Measurements from ENCODE around the gene RTTN.

The RTTN gene

DNA sequence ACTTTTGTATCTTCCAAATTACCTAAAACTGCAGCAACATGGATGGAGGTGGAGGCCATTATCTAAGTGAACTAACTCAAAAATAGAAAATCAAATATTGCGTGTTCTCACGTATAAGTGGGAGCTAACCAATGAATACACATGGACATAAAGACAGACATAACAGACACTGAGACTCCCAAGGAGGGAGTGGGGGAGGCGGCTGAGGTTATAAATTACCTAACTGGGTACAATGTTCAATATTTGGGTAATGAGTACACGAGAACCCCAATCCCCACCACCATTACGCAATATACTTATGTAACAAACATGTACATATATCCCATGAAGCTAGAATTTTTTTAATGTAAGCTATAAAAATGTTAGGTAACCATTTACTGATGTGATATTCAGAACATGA lies 119.8 kb downstream of the RTTN start:
- Histone ChIP-seq H3K4me1 (ENCODE audit: insufficient read depth, low read length) (no peaks in the 10 kb centered on the region), H3K27ac (ENCODE audit: low read length) (no peak overlapping the region), H3K9ac (ENCODE audit: low read depth, low read length) (no peak overlapping the region), H3K9me3 (ENCODE audit: insufficient read depth, low read length, severe bottlenecking) (no peaks in the 10 kb centered on the region), H2AFZ (ENCODE audit: low read depth, low read length) (no peak overlapping the region), H3K4me3 (ENCODE audit: low read depth in 1 of 2, low read length in 2 of 2) (no peak overlapping the region), H3K27me3 (ENCODE audit: insufficient read depth, low read length, poor library complexity) (no peaks in the 10 kb centered on the region), H3K36me3 (ENCODE audit: insufficient read depth, low read length) (peaks cover 61% of the 10 kb centered on the region; the same call in 1 of the 2 replicates), H3K79me2 (ENCODE audit: insufficient read depth, low read length) (no peaks in the 10 kb centered on the region), H4K20me1 (ENCODE audit: insufficient read depth, low read length) (no peaks in the 10 kb centered on the region), H3K4me2 (ENCODE audit: insufficient read depth, low read length) (no peak overlapping the region)
- DNase-seq = no peak
- ATAC-seq (ENCODE audit: insufficient read depth, low read depth) = no peak
- TF ChIP-seq EZH2 (IDR thresholded peaks at IDR 0.05; ENCODE audit: borderline replicate concordance, low read depth, low read length, severe bottlenecking) = no peak
- TF ChIP-seq, protein P1, sequence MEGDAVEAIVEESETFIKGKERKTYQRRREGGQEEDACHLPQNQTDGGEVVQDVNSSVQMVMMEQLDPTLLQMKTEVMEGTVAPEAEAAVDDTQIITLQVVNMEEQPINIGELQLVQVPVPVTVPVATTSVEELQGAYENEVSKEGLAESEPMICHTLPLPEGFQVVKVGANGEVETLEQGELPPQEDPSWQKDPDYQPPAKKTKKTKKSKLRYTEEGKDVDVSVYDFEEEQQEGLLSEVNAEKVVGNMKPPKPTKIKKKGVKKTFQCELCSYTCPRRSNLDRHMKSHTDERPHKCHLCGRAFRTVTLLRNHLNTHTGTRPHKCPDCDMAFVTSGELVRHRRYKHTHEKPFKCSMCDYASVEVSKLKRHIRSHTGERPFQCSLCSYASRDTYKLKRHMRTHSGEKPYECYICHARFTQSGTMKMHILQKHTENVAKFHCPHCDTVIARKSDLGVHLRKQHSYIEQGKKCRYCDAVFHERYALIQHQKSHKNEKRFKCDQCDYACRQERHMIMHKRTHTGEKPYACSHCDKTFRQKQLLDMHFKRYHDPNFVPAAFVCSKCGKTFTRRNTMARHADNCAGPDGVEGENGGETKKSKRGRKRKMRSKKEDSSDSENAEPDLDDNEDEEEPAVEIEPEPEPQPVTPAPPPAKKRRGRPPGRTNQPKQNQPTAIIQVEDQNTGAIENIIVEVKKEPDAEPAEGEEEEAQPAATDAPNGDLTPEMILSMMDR (IDR thresholded peaks at IDR 0.05; ENCODE audit: borderline replicate concordance, extremely low read depth, low read length, poor library complexity, severe bottlenecking) = no peak

DNA sequence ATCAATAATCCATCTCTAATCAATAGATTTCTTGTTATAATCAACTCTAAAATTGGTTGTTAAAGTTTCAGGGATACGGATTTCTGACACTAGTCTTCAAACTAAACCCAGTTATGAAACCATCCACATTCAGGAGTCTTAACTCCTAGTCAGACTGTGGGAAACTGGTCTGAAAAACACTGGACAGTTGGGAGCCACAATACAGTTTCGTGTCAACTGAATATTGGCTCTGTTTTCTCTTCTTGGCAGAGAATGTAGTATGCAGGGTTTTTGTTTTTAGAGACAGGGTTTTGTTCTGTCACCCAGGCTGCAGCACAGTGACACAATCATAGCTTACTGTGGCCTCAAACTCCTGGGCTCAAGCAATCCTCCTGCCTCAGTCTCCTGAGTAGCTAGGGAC lies 123.1 kb downstream of the RTTN start:
- Histone ChIP-seq H3K27ac (ENCODE audit: low read length) (no peak overlapping the region), H3K9me3 (ENCODE audit: insufficient read depth, low read length, severe bottlenecking) (no peaks in the 10 kb centered on the region), H3K79me2 (ENCODE audit: insufficient read depth, low read length) (no peaks in the 10 kb centered on the region), H3K27me3 (ENCODE audit: insufficient read depth, low read length, poor library complexity) (no peaks in the 10 kb centered on the region), H2AFZ (ENCODE audit: low read depth, low read length) (no peak overlapping the region), H3K4me3 (ENCODE audit: low read depth in 1 of 2, low read length in 2 of 2) (no peak overlapping the region), H3K36me3 (ENCODE audit: insufficient read depth, low read length) (peaks cover 47% of the 10 kb centered on the region; the same call in 1 of the 2 replicates), H3K9ac (ENCODE audit: low read depth, low read length) (no peak overlapping the region), H3K4me1 (ENCODE audit: insufficient read depth, low read length) (no peaks in the 10 kb centered on the region), H4K20me1 (ENCODE audit: insufficient read depth, low read length) (no peaks in the 10 kb centered on the region), H3K4me2 (ENCODE audit: insufficient read depth, low read length) (no peak overlapping the region)
- no peak for ATAC-seq (ENCODE audit: insufficient read depth, low read depth)
- no peak for DNase-seq
- TF ChIP-seq, protein P1 (IDR thresholded peaks at IDR 0.05; ENCODE audit: borderline replicate concordance, extremely low read depth, low read length, poor library complexity, severe bottlenecking) = no peak
- TF ChIP-seq EZH2 (IDR thresholded peaks at IDR 0.05; ENCODE audit: borderline replicate concordance, low read depth, low read length, severe bottlenecking) = no peak

DNA sequence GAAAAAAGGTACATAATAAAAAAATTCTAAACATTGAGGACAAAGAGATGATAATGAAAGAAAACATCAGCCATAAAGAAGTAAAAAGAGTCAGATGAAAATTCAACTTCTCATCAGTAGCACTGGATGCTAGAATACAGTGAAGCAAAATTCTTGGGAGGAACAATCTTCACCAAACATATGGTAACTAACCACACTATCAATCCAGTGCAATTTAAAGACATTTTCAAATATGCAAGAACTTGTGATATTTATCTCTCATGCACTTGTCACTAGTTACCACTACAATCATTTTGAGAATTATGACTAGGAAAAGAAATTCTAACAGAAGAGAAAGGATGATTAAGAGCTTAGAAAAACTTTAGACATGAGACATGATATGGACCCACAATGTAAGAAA lies 127.4 kb downstream of the RTTN start:
- no peaks in the 10 kb centered on the region for H3K9me3 ChIP-seq (ENCODE audit: insufficient read depth, low read length, severe bottlenecking)
- ATAC-seq (ENCODE audit: insufficient read depth, low read depth) (no peak), DNase-seq (no peak)
- H3K4me2 ChIP-seq (ENCODE audit: insufficient read depth, low read length) = no peak overlapping the region
- no peak overlapping the region for H3K4me3 ChIP-seq (ENCODE audit: low read depth in 1 of 2, low read length in 2 of 2)
- no peak overlapping the region for H3K9ac ChIP-seq (ENCODE audit: low read depth, low read length)
- H3K79me2 ChIP-seq (ENCODE audit: insufficient read depth, low read length) = no peaks in the 10 kb centered on the region
- H4K20me1 ChIP-seq (ENCODE audit: insufficient read depth, low read length) = no peaks in the 10 kb centered on the region
- H3K27ac ChIP-seq (ENCODE audit: low read length) = no peak overlapping the region
- H2AFZ ChIP-seq (ENCODE audit: low read depth, low read length) = no peak overlapping the region
- no peak for TF ChIP-seq EZH2 (IDR thresholded peaks at IDR 0.05; ENCODE audit: borderline replicate concordance, low read depth, low read length, severe bottlenecking)
- TF ChIP-seq, protein P1 (IDR thresholded peaks at IDR 0.05; ENCODE audit: borderline replicate concordance, extremely low read depth, low read length, poor library complexity, severe bottlenecking) = no peak
- H3K27me3 ChIP-seq (ENCODE audit: insufficient read depth, low read length, poor library complexity) = no peaks in the 10 kb centered on the region
- no peaks in the 10 kb centered on the region for H3K4me1 ChIP-seq (ENCODE audit: insufficient read depth, low read length)
- peaks cover 43% of the 10 kb centered on the region for H3K36me3 ChIP-seq (ENCODE audit: insufficient read depth, low read length)

DNA sequence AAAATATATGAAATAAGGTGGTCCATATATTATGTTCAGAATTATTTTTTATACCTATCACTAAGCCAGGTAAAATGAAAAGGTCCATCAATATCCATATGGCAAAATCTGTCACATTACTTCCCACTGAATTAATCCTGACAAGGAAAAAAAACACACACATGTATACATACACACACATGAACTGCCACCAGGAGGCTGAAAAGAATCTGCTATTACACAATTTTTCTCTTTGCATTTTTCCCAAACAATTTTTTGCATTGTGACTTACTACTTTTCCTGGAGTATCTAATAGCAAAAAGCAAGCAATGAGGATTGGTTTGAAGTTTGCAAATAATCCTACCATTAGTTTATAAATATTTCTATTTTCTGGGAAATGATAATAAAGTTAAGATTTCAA lies 129.6 kb downstream of the RTTN start:
- Histone ChIP-seq H3K4me3 (ENCODE audit: low read depth in 1 of 2, low read length in 2 of 2) (no peak overlapping the region), H3K27me3 (ENCODE audit: insufficient read depth, low read length, poor library complexity) (no peaks in the 10 kb centered on the region), H3K4me2 (ENCODE audit: insufficient read depth, low read length) (no peak overlapping the region), H3K27ac (ENCODE audit: low read length) (no peak overlapping the region), H3K79me2 (ENCODE audit: insufficient read depth, low read length) (no peaks in the 10 kb centered on the region), H3K4me1 (ENCODE audit: insufficient read depth, low read length) (no peaks in the 10 kb centered on the region), H3K36me3 (ENCODE audit: insufficient read depth, low read length) (peaks cover 42% of the 10 kb centered on the region), H2AFZ (ENCODE audit: low read depth, low read length) (no peak overlapping the region), H3K9ac (ENCODE audit: low read depth, low read length) (no peak overlapping the region), H4K20me1 (ENCODE audit: insufficient read depth, low read length) (no peaks in the 10 kb centered on the region), H3K9me3 (ENCODE audit: insufficient read depth, low read length, severe bottlenecking) (no peaks in the 10 kb centered on the region)
- ATAC-seq (ENCODE audit: insufficient read depth, low read depth) (no peak), DNase-seq (no peak)
- TF ChIP-seq, protein P1 (IDR thresholded peaks at IDR 0.05; ENCODE audit: borderline replicate concordance, extremely low read depth, low read length, poor library complexity, severe bottlenecking) = no peak
- TF ChIP-seq EZH2 (IDR thresholded peaks at IDR 0.05; ENCODE audit: borderline replicate concordance, low read depth, low read length, severe bottlenecking) = no peak
